ENCODE data around the gene CCDC124.
"Not testable (repeated sequence)": the region's sequence is repeated elsewhere in the genome, so short reads cannot be mapped to it uniquely, and the experiment has no call there.

Gene CCDC124

GRCh38 chr19:17974551-17974950 lies 41.7 kb downstream of the CCDC124 start:
- Histone ChIP-seq H3K4me3 (ENCODE audit: low read length) (no peak overlapping the region), H3K9ac (ENCODE audit: low read length) (no peak overlapping the region), H3K4me1 (ENCODE audit: control insufficient read depth, insufficient read depth, low read length) (no peaks in the 10 kb centered on the region), H3K36me3 (ENCODE audit: control insufficient read depth, insufficient read depth, low read length, severe bottlenecking) (no peaks in the 10 kb centered on the region), H3K9me3 (ENCODE audit: control insufficient read depth, low read length) (no peaks in the 10 kb centered on the region), H3K27me3 (replicated peaks; ENCODE audit: control insufficient read depth, insufficient read depth, low read length) (peaks cover 19% of the 10 kb centered on the region)
- no peak for DNase-seq (ENCODE audit: low read depth)

- no peaks in the 10 kb centered on the region for H3K36me3 ChIP-seq (ENCODE audit: control insufficient read depth, insufficient read depth, low read length, severe bottlenecking)
- peaks cover 19% of the 10 kb centered on the region for H3K27me3 ChIP-seq (replicated peaks; ENCODE audit: control insufficient read depth, insufficient read depth, low read length)
- no peaks in the 10 kb centered on the region for H3K4me1 ChIP-seq (ENCODE audit: control insufficient read depth, insufficient read depth, low read length)
- H3K9me3 ChIP-seq (ENCODE audit: control insufficient read depth, low read length) = no peaks in the 10 kb centered on the region
- no peak for DNase-seq (ENCODE audit: low read depth)
- H3K4me3 ChIP-seq (ENCODE audit: low read length) = no peak overlapping the region
- H3K9ac ChIP-seq (ENCODE audit: low read length) = no peak overlapping the region
Observed at GRCh38 chr19:17975032-17975431, 42.2 kb downstream of the CCDC124 start.

GRCh38 chr19:17977021-17977420 lies 44.2 kb downstream of the CCDC124 start:
- no peaks in the 10 kb centered on the region for H3K9me3 ChIP-seq (ENCODE audit: control insufficient read depth, low read length)
- H3K36me3 ChIP-seq (ENCODE audit: control insufficient read depth, insufficient read depth, low read length, severe bottlenecking) = no peaks in the 10 kb centered on the region

GRCh38 chr19:17977488-17977887 lies 44.7 kb downstream of the CCDC124 start:
- no peaks in the 10 kb centered on the region for H3K9me3 ChIP-seq (ENCODE audit: control insufficient read depth, low read length)
- H3K4me3 ChIP-seq (ENCODE audit: low read length) = no peak overlapping the region
- H3K4me1 ChIP-seq (ENCODE audit: control insufficient read depth, insufficient read depth, low read length) = no peaks in the 10 kb centered on the region
- no peak overlapping the region for H3K9ac ChIP-seq (ENCODE audit: low read length)
- DNase-seq (ENCODE audit: low read depth) = no peak
- no peaks in the 10 kb centered on the region for H3K36me3 ChIP-seq (ENCODE audit: control insufficient read depth, insufficient read depth, low read length, severe bottlenecking)
- peaks cover 15% of the 10 kb centered on the region for H3K27me3 ChIP-seq (replicated peaks; ENCODE audit: control insufficient read depth, insufficient read depth, low read length)

More at GRCh38 chr19:17977021-17977420, 44.2 kb downstream of the CCDC124 start:
- Histone ChIP-seq H3K9ac (ENCODE audit: low read length) (no peak overlapping the region), H3K4me3 (ENCODE audit: low read length) (no peak overlapping the region), H3K27me3 (replicated peaks; ENCODE audit: control insufficient read depth, insufficient read depth, low read length) (peaks cover 17% of the 10 kb centered on the region), H3K4me1 (ENCODE audit: control insufficient read depth, insufficient read depth, low read length) (no peaks in the 10 kb centered on the region)
- DNase-seq (ENCODE audit: low read depth) = no peak

- Histone ChIP-seq H3K4me3 (ENCODE audit: low read length) (no peak overlapping the region), H3K9ac (ENCODE audit: low read length) (no peak overlapping the region)
Observed at GRCh38 chr19:17981611-17982010, 48.8 kb downstream of the CCDC124 start.

GRCh38 chr19:17982430-17982829 lies 49.6 kb downstream of the CCDC124 start:
- Histone ChIP-seq H3K9me3 (ENCODE audit: control insufficient read depth, low read length) (no peaks in the 10 kb centered on the region), H3K36me3 (ENCODE audit: control insufficient read depth, insufficient read depth, low read length, severe bottlenecking) (no peaks in the 10 kb centered on the region), H3K4me3 (ENCODE audit: low read length) (no peak overlapping the region), H3K27me3 (replicated peaks; ENCODE audit: control insufficient read depth, insufficient read depth, low read length) (no peaks in the 10 kb centered on the region), H3K4me1 (ENCODE audit: control insufficient read depth, insufficient read depth, low read length) (no peaks in the 10 kb centered on the region), H3K9ac (ENCODE audit: low read length) (no peak overlapping the region)
- DNase-seq (ENCODE audit: low read depth) = no peak

More at GRCh38 chr19:17981611-17982010, 48.8 kb downstream of the CCDC124 start:
- H3K36me3 ChIP-seq (ENCODE audit: control insufficient read depth, insufficient read depth, low read length, severe bottlenecking) = no peaks in the 10 kb centered on the region
- no peaks in the 10 kb centered on the region for H3K4me1 ChIP-seq (ENCODE audit: control insufficient read depth, insufficient read depth, low read length)
- no peaks in the 10 kb centered on the region for H3K27me3 ChIP-seq (replicated peaks; ENCODE audit: control insufficient read depth, insufficient read depth, low read length)
- H3K9me3 ChIP-seq (ENCODE audit: control insufficient read depth, low read length) = no peaks in the 10 kb centered on the region
- DNase-seq (ENCODE audit: low read depth) = no peak

- Histone ChIP-seq H3K9me3 (ENCODE audit: control insufficient read depth, low read length) (no peaks in the 10 kb centered on the region), H3K4me1 (ENCODE audit: control insufficient read depth, insufficient read depth, low read length) (no peaks in the 10 kb centered on the region), H3K27me3 (replicated peaks; ENCODE audit: control insufficient read depth, insufficient read depth, low read length) (no peaks in the 10 kb centered on the region), H3K4me3 (ENCODE audit: low read length) (no peak overlapping the region), H3K9ac (ENCODE audit: low read length) (no peak overlapping the region), H3K36me3 (ENCODE audit: control insufficient read depth, insufficient read depth, low read length, severe bottlenecking) (no peaks in the 10 kb centered on the region)
- DNase-seq (ENCODE audit: low read depth) = no peak
Observed at GRCh38 chr19:17985037-17985818, 52.4 kb downstream of the CCDC124 start.

GRCh38 chr19:17986569-17986968 lies 53.8 kb downstream of the CCDC124 start:
- H3K27me3 ChIP-seq (replicated peaks; ENCODE audit: control insufficient read depth, insufficient read depth, low read length); H3K9ac ChIP-seq (ENCODE audit: low read length); H3K4me3 ChIP-seq (ENCODE audit: low read length); DNase-seq (ENCODE audit: low read depth); H3K9me3 ChIP-seq (ENCODE audit: control insufficient read depth, low read length); H3K36me3 ChIP-seq (ENCODE audit: control insufficient read depth, insufficient read depth, low read length, severe bottlenecking); H3K4me1 ChIP-seq (ENCODE audit: control insufficient read depth, insufficient read depth, low read length): not testable (repeated sequence)

GRCh38 chr19:17988161-17988560 lies 55.3 kb downstream of the CCDC124 start:
- no peaks in the 10 kb centered on the region for H3K4me1 ChIP-seq (ENCODE audit: control insufficient read depth, insufficient read depth, low read length)
- H3K9me3 ChIP-seq (ENCODE audit: control insufficient read depth, low read length) = no peaks in the 10 kb centered on the region
- no peak overlapping the region for H3K4me3 ChIP-seq (ENCODE audit: low read length)
- DNase-seq (ENCODE audit: low read depth) = no peak
- no peaks in the 10 kb centered on the region for H3K36me3 ChIP-seq (ENCODE audit: control insufficient read depth, insufficient read depth, low read length, severe bottlenecking)
- H3K9ac ChIP-seq (ENCODE audit: low read length) = no peak overlapping the region
- no peaks in the 10 kb centered on the region for H3K27me3 ChIP-seq (replicated peaks; ENCODE audit: control insufficient read depth, insufficient read depth, low read length)

- Histone ChIP-seq H3K4me3 (ENCODE audit: low read length) (no peak overlapping the region), H3K9ac (ENCODE audit: low read length) (no peak overlapping the region), H3K4me1 (ENCODE audit: control insufficient read depth, insufficient read depth, low read length) (no peaks in the 10 kb centered on the region), H3K27me3 (replicated peaks; ENCODE audit: control insufficient read depth, insufficient read depth, low read length) (no peaks in the 10 kb centered on the region), H3K9me3 (ENCODE audit: control insufficient read depth, low read length) (no peaks in the 10 kb centered on the region), H3K36me3 (ENCODE audit: control insufficient read depth, insufficient read depth, low read length, severe bottlenecking) (no peaks in the 10 kb centered on the region)
- no peak for DNase-seq (ENCODE audit: low read depth)
Observed at GRCh38 chr19:17989425-17990094, 56.7 kb downstream of the CCDC124 start.

- Histone ChIP-seq H3K4me1 (ENCODE audit: control insufficient read depth, insufficient read depth, low read length) (no peaks in the 10 kb centered on the region), H3K4me3 (ENCODE audit: low read length) (no peak overlapping the region), H3K27me3 (replicated peaks; ENCODE audit: control insufficient read depth, insufficient read depth, low read length) (no peaks in the 10 kb centered on the region), H3K36me3 (ENCODE audit: control insufficient read depth, insufficient read depth, low read length, severe bottlenecking) (no peaks in the 10 kb centered on the region), H3K9me3 (ENCODE audit: control insufficient read depth, low read length) (no peaks in the 10 kb centered on the region), H3K9ac (ENCODE audit: low read length) (no peak overlapping the region)
- DNase-seq (ENCODE audit: low read depth) = no peak
Observed at GRCh38 chr19:17993076-17993813, 60.4 kb downstream of the CCDC124 start.
